Measurements from ENCODE around the gene RNF130. TPM values are rescaled to one million over a fixed set of nuclear protein-coding genes. Genes with fewer than 3 reads are reported as not detected.

RNF130 gene
- total RNA-seq, 2 experiments from 2014 or later: 10.7 to 11.5 TPM

DNA sequence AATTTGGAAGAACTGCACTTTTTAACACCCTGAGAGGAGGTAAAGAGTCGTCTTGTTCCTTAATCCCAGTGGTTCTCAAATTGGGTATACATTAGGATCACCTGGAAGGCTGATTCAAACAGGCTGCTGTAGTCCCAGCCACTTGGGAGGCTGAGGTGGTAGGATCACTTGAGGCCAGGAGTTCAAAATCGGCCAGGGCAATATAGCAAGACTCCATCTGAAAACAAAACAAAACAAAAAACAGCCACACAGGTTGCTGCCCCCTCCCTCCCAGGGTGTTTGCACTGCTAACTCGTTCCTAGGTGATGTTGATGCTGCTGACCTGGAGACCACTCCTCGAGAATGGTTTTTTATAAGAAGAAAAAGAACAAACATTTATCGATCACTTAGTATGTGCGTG lies 162.3 kb downstream of the RNF130 start:
- ATAC-seq (ENCODE audit: low read depth) (no peak), DNase-seq (no peak)
- Mint-ChIP-seq H3K36me3 (peaks cover 5% of the 10 kb centered on the region), H3K9me3 (no peaks in the 10 kb centered on the region), H3K4me3 (no peak overlapping the region), H3K27me3 (no peaks in the 10 kb centered on the region), H3K4me1 (peaks cover 5% of the 10 kb centered on the region), H3K27ac (no peak overlapping the region)
- POLR2A ChIA-PET: no interaction called here

DNA sequence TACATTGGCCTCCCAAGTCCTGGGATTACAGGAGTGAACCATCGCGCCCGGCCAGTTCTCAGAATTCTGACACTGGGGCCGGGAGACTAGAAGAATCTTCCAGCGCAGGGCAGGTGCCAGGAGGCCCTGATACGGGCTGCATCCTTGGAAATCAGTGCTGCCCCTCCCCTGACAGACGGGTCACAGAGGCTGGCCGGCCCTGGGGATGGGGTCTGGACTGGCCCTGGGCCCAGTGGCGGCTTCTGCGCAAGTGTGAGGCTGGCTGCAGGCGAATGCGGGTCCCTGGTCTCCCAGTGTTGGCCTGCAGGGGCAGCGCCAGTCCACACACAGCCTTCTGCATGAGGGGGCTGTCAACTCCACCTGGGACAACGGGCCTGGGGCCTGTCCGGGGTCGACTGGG lies 163.0 kb downstream of the RNF130 start:
- no peak overlapping the region for H3K27ac Mint-ChIP-seq
- H3K4me1 Mint-ChIP-seq: peaks cover 3% of the 10 kb centered on the region
- POLR2A ChIA-PET: interaction anchor here (2.7 kb wide), 1 partner anchor 88 kb away, joined by 10 read pairs; the partner anchor contains the start of gene SQSTM1

DNA sequence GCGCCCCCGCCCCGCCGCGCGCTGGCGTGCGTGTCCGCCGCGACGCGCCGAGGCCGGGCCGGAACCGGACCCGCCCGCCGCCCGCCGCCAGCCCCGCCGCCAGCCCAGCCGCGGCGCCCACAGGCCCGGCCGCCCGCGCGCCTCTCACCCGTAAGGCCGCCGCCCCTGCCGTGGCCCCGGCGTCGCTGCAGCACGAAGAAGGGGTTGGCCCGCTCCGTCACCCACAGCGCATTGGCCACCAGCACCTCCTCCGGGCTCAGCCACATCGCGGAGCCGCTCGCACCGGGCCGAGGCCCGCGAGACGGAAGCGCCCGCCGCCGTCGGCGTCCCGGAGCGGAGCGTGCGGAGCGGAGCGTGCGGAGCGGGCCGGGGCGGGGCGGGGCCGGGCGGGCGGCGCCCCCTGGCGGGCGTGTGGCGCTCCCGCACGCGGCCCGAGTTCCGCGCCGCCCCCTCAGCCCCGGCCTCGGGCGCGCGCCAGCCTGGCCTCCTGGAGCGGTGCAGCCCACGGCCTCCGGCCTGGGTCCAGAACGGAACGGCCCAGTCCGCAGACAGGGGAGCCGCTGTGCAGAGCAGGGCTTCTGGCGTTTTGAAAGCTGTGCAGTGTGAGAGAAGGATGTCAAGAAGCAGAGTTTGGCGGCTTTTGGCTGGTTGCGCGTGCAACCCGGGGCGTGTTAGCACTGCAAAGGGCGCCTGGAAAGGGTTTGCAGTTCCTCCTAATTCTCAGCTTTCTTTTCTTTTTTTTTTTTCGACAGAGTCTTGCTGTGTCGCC lies 163.8 kb downstream of the RNF130 start, which contains the start of gene TBC1D9B:
TSS of gene TBC1D9B (minus strand) at position 342 of the 769 bp plus-strand sequence. CDS start at position 266, 76 bp downstream.
- DNase-seq (peak; percentile 85), ATAC-seq (ENCODE audit: low read depth) (peak; percentile 89)
- peak within 1 kb of the TSS; percentile 91 for H3K4me3 Mint-ChIP-seq
- peak within 1 kb of the TSS; percentile 83 for H3K27ac Mint-ChIP-seq
- POLR2A ChIA-PET: interaction anchor here (1.2 to 2.7 kb wide), 3 partner anchors 88 to 109 kb away, joined by 3 to 10 read pairs (median 5); partner anchors contain the start of gene SQSTM1
- peaks cover 3% of the 10 kb centered on the region for H3K4me1 Mint-ChIP-seq
- H3K36me3 Mint-ChIP-seq: peaks cover 7% of the 10 kb centered on the region
- no peaks in the 10 kb centered on the region for H3K9me3 Mint-ChIP-seq
- no peaks in the 10 kb centered on the region for H3K27me3 Mint-ChIP-seq

More for the DNA sequence above, 163.0 kb downstream of the RNF130 start:
- ATAC-seq (ENCODE audit: low read depth) (no peak), DNase-seq (no peak)
- no peaks in the 10 kb centered on the region for H3K27me3 Mint-ChIP-seq
- H3K36me3 Mint-ChIP-seq: peaks cover 6% of the 10 kb centered on the region
- H3K9me3 Mint-ChIP-seq: no peaks in the 10 kb centered on the region
- H3K4me3 Mint-ChIP-seq: peak overlapping the region; percentile 78

DNA sequence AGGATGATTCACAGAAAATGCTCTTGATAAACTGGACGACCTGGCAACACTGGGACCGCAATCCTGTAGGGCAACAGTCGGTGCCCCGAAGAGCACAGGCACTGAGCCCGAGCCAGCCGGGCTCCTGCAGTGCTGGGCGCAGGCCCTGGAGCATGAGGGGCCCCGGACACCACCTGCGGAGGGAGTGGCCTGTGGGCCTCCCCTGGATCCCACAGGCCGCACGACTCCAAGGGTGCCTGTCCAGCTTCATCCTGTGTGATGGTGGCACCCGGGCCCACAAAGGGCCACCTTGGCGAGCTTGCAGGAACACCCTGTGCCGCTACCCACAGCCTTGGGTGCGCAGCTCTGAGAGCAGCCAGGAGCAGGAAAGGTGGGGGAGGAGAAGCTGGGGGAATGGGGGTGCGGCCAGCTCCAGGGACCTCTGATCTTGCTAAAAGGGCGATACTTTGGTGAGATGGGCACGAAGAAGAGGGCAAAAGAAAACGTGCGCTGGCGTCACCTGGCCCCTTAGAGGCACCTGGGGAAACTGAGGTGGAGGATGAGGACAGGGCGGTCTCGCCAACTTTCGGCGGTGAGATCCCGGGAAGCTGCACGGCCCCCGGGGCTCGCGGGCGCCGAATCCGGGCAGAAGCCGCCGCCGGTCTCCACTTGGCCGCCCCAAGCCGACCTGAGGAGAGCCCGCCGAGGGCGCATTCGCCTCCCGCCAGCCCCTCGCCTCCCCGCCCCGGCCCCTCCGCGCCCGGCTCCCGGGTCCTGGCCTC lies 164.6 kb downstream of the RNF130 start:
- H3K9me3 Mint-ChIP-seq: no peaks in the 10 kb centered on the region
- POLR2A ChIA-PET: interaction anchor here (0.7 to 2.7 kb wide), 4 partner anchors 87 to 108 kb away, joined by 3 to 10 read pairs (median 4); partner anchors contain the start of gene SQSTM1
- peaks cover 8% of the 10 kb centered on the region for H3K36me3 Mint-ChIP-seq
- ATAC-seq (ENCODE audit: low read depth) (peak; percentile 34), DNase-seq (peak; percentile 54)
- H3K4me3 Mint-ChIP-seq: peak overlapping the region; percentile 91
- H3K27ac Mint-ChIP-seq: peak overlapping the region; percentile 83
- H3K27me3 Mint-ChIP-seq: no peaks in the 10 kb centered on the region
- H3K4me1 Mint-ChIP-seq: peaks cover 3% of the 10 kb centered on the region

DNA sequence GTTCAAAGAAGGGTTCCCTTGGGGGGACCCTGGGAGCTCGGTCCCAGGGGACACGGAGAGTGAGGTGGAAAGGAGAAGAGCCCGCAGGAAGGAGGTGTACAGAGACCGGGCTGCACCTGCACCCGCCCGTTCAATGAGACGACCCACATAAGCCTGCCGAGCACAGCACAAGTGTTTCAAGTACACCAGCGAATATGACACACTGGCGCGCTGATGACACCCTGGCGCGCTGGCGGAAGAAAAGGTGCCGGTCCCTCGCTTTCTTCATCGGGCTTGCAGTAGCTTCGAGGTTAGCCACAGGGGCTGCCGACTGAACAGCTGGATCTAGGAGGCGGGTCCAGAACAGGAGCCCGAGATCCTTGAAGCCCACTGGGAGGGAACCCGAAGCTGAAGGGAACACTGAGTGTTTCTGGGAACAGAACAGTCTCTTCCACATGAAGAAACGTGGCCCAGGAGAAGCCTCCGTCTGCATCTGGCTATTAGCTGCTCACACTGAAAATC lies 165.2 kb downstream of the RNF130 start:
- Mint-ChIP-seq H3K9me3 (no peaks in the 10 kb centered on the region), H3K4me1 (peaks cover 6% of the 10 kb centered on the region), H3K27me3 (no peaks in the 10 kb centered on the region), H3K4me3 (peak overlapping the region; percentile 91), H3K36me3 (peaks cover 10% of the 10 kb centered on the region), H3K27ac (peak overlapping the region; percentile 18)
- DNase-seq (no peak), ATAC-seq (ENCODE audit: low read depth) (no peak)
- POLR2A ChIA-PET: interaction anchor here (0.7 to 2.7 kb wide), 4 partner anchors 86 to 108 kb away, joined by 3 to 10 read pairs (median 4); partner anchors contain the start of gene SQSTM1

DNA sequence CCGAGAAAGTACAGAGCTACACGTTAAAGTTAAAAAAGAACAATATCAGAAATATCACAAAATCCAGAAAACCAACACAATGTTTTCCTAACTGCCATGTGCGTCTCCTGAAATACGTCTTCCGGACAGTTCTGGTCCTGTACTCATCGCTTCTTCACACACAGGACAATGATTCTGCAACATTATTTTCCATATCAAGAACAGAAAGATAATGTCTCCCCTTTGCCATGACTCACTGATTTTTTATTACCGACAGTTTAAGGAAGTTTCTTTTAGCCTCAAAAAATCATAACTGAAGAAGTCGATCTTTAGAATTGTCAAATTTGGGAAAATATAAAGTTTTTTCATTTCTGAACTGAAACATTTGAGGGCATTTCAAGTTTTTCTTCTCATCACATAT lies 166.4 kb downstream of the RNF130 start:
- H3K4me1 Mint-ChIP-seq: peaks cover 6% of the 10 kb centered on the region
- ATAC-seq (ENCODE audit: low read depth): no peak
- H3K27ac Mint-ChIP-seq: no peak overlapping the region
- POLR2A ChIA-PET: no interaction called here
- H3K27me3 Mint-ChIP-seq: no peaks in the 10 kb centered on the region
- no peak overlapping the region for H3K4me3 Mint-ChIP-seq
- peaks cover 10% of the 10 kb centered on the region for H3K36me3 Mint-ChIP-seq
- H3K9me3 Mint-ChIP-seq: no peaks in the 10 kb centered on the region
- DNase-seq: no peak

Small RNA genes lying within 50 kb of the gene (microRNA-seq; reads per million reads assigned to microRNA genes)
- gene MIR340: 63.8 reads per million, percentile 50 among the genes with 10 or more reads in this experiment

Other genes starting within 250 kb of the RNF130 start
- gene MRNIP, start 212.9 kb downstream of the RNF130 start, total RNA-seq: 10 to 100 TPM; 46.1 to 47.4 TPM
- 10 to 100 TPM; 98.8 to 99.4 TPM for gene TBC1D9B, start 163.9 kb downstream of the RNF130 start, total RNA-seq
- not detected for gene RASGEF1C, start 137.5 kb upstream of the RNF130 start, total RNA-seq
- 10 to 100 TPM; 45.0 to 46.0 TPM for gene MAPK9, start 220.3 kb upstream of the RNF130 start, total RNA-seq

Data from activated naive CD8-positive, alpha-beta T cell treated with anti-CD3 and anti-CD28 coated beads, Interleukin-2, amount 10 ng/mL, durations not matched to agents 7 days and 5 days (primary cell).